DMS153 (cell line): ENCODE results near the gene STAP2.

Experiments
- DNase-seq: peaks from one replicate; lab custom pipeline; 2025; lab: John Stamatoyannopoulos, UW

The STAP2 gene

GRCh38 chr19:4338441-4339355 lies at the start of gene STAP2:
Gene STAP2 (minus strand): TSS chr19:4338827. CDS start chr19:4338753, 74 bp downstream.
- peak; percentile 21 for DNase-seq

- no peak for DNase-seq
Measured at GRCh38 chr19:4386041-4386782, 47.6 kb upstream of the STAP2 start.

GRCh38 chr19:4385291-4386040 lies 46.8 kb upstream of the STAP2 start:
- DNase-seq = no peak

- DNase-seq = no peak
Measured at GRCh38 chr19:4380254-4380727, 41.7 kb upstream of the STAP2 start.

- no peak for DNase-seq
Measured at GRCh38 chr19:4379383-4380253, 41.0 kb upstream of the STAP2 start.

GRCh38 chr19:4378886-4379285 lies 40.3 kb upstream of the STAP2 start:
- DNase-seq = no peak

- DNase-seq = no peak
Measured at GRCh38 chr19:4376991-4377781, 38.6 kb upstream of the STAP2 start.

- DNase-seq = no peak
Measured at GRCh38 chr19:4376671-4376990, 38.0 kb upstream of the STAP2 start.

GRCh38 chr19:4376028-4376670 lies 37.5 kb upstream of the STAP2 start:
- DNase-seq = no peak

- DNase-seq = no peak
Measured at GRCh38 chr19:4375164-4376027, 36.8 kb upstream of the STAP2 start.

GRCh38 chr19:4374498-4375163 lies 36.0 kb upstream of the STAP2 start:
- DNase-seq = no peak

GRCh38 chr19:4373601-4374497 lies 35.2 kb upstream of the STAP2 start:
- DNase-seq = no peak

- DNase-seq = no peak
Measured at GRCh38 chr19:4373013-4373367, 34.4 kb upstream of the STAP2 start.

- no peak for DNase-seq
Measured at GRCh38 chr19:4372165-4373012, 33.8 kb upstream of the STAP2 start.

GRCh38 chr19:4371247-4372164 lies 32.9 kb upstream of the STAP2 start:
- DNase-seq = no peak
